GM19351 (cell line): Measurements from ENCODE around the gene ACSM4.
A peak's percentile ranks its signal among the peaks of the same experiment; 100 is the strongest.
"Not testable (repeated sequence)": the region's sequence is repeated elsewhere in the genome, so short reads cannot be mapped to it uniquely, and the experiment has no call there.

ENCODE experiments used
- ATAC-seq: cut with Tn5 transposase; IDR thresholded peaks from one replicate; pipeline ENCODE4 v1.9.1; 2021; ENCODE audit warnings: mild to moderate bottlenecking, moderate library complexity; ENCODE audit not compliant: unreplicated experiment

ACSM4 gene

GRCh38 chr12:7327918-7328317 lies 24.0 kb downstream of the ACSM4 start:
- no peak for ATAC-seq

- ATAC-seq, result not testable (repeated sequence)
These were observed 33.9 kb downstream of the ACSM4 start for GRCh38 chr12:7337790-7338189.

- ATAC-seq, result no peak
These were observed 35.8 kb downstream of the ACSM4 start for GRCh38 chr12:7339675-7340074.

DNA sequence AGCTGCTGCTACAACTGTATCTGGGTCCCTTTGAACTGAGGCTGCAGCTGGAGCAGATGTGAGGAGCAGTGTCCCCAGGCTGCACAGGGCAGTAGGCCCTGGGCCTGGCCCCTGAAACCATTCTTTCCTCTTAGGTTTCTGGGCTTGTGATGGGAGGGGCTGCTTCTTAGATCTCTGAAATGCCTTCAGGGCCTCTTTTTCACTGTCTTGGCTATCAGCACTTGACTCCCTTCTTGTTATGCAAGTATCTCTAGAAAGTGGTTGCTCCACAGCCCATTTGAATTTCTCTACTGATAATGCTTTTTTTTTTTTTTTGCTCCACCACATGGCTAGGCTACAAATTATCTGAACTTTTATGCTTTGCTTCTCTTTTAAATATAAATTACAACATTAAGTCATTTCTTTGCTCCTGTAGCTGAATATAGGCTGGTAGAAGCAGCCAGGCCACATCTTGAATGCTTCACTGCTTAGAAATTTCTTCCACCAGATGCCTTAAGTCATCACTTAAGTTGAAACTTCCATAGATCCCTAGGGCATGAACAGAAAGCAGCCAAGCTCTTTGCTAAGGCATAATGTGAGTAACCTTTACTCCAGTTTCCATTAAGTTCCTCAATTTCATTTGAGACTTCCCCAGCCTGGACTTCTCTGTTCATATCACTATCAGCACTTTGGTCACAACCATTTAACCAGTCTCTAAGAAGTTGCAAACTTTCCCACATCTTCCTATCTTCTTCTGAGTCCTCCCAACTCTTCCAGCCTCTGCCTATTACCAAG lies 41.1 kb downstream of the ACSM4 start:
- ATAC-seq, result no peak

DNA sequence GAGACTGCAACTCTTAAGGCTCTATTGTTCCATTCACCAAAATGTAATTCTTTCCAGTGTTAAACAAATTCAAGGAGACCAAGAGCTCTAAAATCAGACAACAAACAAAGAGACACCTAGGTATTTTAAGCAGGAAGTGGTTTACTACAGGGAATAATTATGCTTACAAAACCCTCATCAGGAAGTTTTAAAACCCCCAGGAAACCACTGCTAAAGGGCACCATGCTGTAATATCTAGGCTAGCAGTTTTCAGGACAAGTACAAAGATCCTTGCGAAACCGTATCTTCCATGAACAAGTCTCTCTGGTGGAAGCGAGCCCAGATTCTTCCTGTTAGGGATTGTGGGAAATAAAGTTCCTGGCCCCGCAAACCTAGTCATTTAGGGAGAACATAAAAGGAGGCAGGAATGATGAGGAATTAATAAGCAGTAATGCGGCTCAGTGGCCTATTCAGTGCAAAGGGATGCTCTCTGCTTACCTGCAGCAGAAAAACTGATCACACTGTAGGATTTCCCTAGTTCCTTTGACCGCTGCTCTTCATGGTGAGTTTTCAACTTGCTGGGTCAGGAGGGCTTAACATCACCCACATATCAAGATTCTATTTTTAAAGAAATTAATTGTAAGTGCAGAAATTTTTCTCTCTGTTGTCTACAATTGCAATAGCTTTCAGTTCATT lies 42.8 kb downstream of the ACSM4 start:
- no peak for ATAC-seq

DNA sequence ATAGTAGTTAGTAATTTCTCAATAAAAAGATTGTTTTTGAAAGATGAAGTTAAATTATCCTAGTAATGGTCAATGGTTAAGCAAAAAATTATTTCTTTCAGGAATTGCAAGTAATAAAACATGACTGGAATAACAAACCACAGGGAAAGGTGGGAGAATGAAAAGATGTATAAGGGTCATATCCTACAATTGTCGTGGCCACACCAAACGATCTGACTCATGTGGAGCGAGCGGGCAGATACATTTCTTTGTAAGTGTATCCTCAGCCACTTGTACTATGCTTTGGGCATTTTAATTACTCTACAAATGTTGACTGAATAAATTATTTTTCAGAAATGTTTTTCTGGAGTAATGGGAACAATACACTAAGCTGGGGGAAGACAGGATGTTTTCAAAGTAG lies 45.5 kb downstream of the ACSM4 start:
- no peak for ATAC-seq

- no peak for ATAC-seq
These were observed 47.3 kb downstream of the ACSM4 start for GRCh38 chr12:7351177-7351576.

- no peak for ATAC-seq
These were observed 48.8 kb downstream of the ACSM4 start for GRCh38 chr12:7352661-7353060.

DNA sequence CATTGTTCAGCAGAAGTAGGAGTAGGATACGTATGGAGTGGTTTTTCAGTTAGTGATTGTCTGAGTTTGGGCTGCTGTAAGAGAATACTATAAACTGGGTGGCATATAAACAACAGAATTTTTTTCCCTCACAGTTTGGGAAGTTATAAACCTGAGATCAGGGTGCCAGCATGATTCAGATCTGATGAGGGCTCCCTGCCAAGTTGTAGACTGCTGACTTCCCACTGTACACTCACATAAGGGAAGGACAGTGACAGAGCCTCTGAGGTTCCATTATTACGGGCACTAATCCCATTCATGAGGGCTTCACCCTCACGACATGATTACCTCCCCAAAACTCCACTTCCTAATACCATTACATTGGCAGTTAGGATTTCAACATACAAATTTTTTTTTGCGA lies 50.7 kb downstream of the ACSM4 start:
- ATAC-seq, result no peak

GRCh38 chr12:7361265-7361664 lies 57.4 kb downstream of the ACSM4 start:
- no peak for ATAC-seq

DNA sequence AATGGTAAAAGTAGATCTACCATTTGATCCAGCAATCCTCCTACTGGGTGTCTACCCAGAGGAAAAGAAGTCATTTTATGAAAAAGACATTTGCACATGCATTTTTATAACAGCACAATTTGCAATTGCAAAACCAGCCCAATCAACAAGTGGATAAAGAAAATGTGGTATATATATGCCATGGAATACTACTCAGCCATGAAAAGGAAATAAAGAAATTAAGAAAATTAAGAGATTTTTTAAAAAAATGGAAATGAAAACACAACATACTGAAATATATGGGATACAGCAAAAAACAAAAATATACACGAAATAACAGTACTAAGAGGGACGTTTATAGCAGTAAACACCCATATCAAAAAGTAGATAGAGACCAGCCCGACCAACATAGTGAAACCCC lies 58.9 kb downstream of the ACSM4 start:
- ATAC-seq, result no peak

DNA sequence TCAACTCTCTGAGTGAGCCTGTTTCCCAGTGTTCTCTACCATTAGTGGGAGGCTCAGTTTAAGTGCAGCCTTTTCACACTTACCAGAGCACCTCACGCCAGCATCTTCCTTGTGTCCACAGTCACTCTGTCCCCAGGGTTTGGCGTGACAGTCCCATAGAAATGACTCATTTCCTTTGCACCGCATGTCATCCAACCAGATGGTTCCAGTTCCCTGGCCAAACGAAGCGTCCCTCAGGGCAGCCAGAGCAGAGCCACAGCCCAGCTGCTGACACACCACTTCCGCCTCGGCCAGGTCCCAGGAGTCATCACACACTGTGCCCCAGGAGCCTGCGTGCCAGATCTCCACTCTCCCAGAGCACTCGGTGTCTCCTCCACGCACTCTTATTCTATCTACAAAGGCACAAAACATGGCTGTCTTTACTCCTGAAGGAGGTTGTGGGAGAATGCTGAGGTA lies 65.4 kb downstream of the ACSM4 start:
- ATAC-seq, result peak; percentile 66

DNA sequence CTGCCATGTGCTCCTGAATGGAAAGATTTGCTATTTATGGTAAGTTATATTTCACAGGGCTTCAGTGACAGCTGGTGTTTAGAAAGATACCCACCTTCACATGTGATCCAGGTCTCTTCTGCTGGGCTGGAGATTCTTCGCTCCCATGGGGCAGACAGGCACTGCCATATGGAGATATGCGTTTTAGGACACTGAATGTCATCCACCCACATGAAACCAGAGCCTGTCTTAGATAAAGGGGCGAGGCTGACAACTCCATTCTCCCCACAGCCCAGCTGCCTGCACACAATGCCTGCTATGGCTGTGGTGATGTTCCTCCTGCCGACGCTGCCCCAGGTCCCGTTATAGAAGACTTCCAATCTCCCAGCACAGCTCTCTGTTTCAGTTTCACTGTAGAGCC lies 69.4 kb downstream of the ACSM4 start:
- ATAC-seq, result no peak

- ATAC-seq, result no peak
These were observed 70.7 kb downstream of the ACSM4 start for GRCh38 chr12:7374423-7375144.

GRCh38 chr12:7375145-7375543 lies 71.3 kb downstream of the ACSM4 start:
- ATAC-seq, result no peak

DNA sequence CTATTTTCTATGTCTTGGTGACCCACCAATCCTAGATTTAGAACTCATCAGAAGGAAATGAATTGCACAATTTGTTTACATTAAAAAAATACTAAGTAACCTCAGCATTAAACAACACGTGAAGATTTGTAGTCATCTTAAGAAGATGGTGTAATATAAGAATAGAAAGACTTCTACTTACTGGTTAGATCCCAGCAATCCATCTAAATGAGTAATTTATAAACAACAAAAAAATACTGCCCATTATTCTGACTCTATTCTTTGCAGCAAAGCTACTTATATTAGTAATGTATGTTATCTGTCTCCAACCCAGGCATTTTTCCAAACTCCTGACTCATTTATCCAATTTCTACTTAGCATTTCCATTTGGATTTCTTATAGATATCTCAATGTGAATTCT lies 72.3 kb downstream of the ACSM4 start:
- ATAC-seq, result no peak
